NCI-H128 (cell line): Measurements from ENCODE around the gene TRIM49.
"Not testable (repeated sequence)": the region's sequence is repeated elsewhere in the genome, so short reads cannot be mapped to it uniquely, and the experiment has no call there.

Source experiments
- DNase-seq: peaks from one replicate; lab custom pipeline; 2025; ENCODE audit not compliant: unreplicated experiment; lab: John Stamatoyannopoulos, UW

Gene TRIM49

GRCh38 chr11:89808475-89808874 is at the start of gene TRIM49:
Gene TRIM49, minus strand, starts transcription at chr11:89808575. Its CDS starts 4,106 bp downstream, at chr11:89804469.
- not testable (repeated sequence) for DNase-seq

- DNase-seq: not testable (repeated sequence)
Observed at GRCh38 chr11:89826694-89827093, 18.3 kb upstream of the TRIM49 start.

GRCh38 chr11:89820008-89820407 is 11.6 kb upstream of the TRIM49 start:
- not testable (repeated sequence) for DNase-seq

- DNase-seq: not testable (repeated sequence)
Observed at GRCh38 chr11:89813535-89813934, 5.2 kb upstream of the TRIM49 start.

GRCh38 chr11:89787506-89788063 is 20.8 kb downstream of the TRIM49 start:
- not testable (repeated sequence) for DNase-seq

GRCh38 chr11:89785726-89786125 is 22.6 kb downstream of the TRIM49 start:
- DNase-seq: not testable (repeated sequence)

- DNase-seq: not testable (repeated sequence)
Observed at GRCh38 chr11:89750822-89751221, 57.6 kb downstream of the TRIM49 start.
